GM10266 (cell line): ENCODE measurements around the gene C2CD4C.

ENCODE experiments used
- DNase-seq: peaks from one replicate; pipeline ENCODE4 v3.0.0; 2012; ENCODE audit errors: extremely low spot score
- CTCF ChIP-seq: IDR thresholded peaks from 2 replicates; pipeline ENCODE4 v1.5.1; 2012; ENCODE audit warnings: mild to moderate bottlenecking, low read depth; ENCODE audit not compliant: control insufficient read depth, insufficient read depth; ENCODE audit errors: missing control alignments

Gene C2CD4C

GRCh38 chr19:408902-409515, at the start of gene C2CD4C:
C2CD4C (minus strand) TSS chr19:409147; CDS start chr19:408361, 786 bp downstream.
- no peak for DNase-seq
- no peak for TF ChIP-seq CTCF

GRCh38 chr19:458091-459042, 49.4 kb upstream of the C2CD4C start:
- TF ChIP-seq CTCF, result no peak
- DNase-seq, result no peak

GRCh38 chr19:457636-458035, 48.7 kb upstream of the C2CD4C start:
- no peak for DNase-seq
- TF ChIP-seq CTCF, result no peak

- TF ChIP-seq CTCF, result no peak
- DNase-seq, result no peak
Observed at GRCh38 chr19:456547-457110, 47.7 kb upstream of the C2CD4C start.

GRCh38 chr19:455851-456546, 47.1 kb upstream of the C2CD4C start:
- no peak for DNase-seq
- no peak for TF ChIP-seq CTCF

- no peak for TF ChIP-seq CTCF
- no peak for DNase-seq
Observed at GRCh38 chr19:455031-455705, 46.2 kb upstream of the C2CD4C start.
